ENCODE data around the gene GLB1L3. TPM values are rescaled to one million over a fixed set of nuclear protein-coding genes. Genes with fewer than 3 reads are reported as not detected.

GLB1L3 gene
- total RNA-seq, 1 experiment from 2014 or later, result not detected

GRCh38 chr11:134362192-134362901 lies 86.2 kb downstream of the GLB1L3 start:
- no peak for DNase-seq (ENCODE audit: low spot score)

DNA sequence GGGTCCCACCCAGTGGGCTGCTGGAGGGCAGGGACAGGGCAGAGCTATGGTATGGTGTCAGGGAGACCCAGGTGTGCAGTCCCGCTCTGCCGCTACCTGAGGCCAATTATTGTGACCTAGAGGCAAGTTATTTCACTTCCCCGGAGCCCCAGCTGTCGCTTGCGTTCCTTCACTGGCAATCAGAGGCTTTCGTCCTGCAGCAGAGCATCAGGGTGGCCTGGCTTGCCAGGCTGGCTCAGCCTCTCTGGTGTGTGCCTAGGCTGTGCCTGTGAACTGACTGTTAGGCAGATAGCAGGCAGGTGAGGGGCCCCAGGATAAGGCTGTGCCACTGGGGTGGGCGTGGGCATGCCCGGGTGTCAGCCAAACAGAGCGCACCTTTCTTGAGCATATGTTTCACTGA lies 87.0 kb downstream of the GLB1L3 start:
- no peak for DNase-seq (ENCODE audit: low spot score)

DNA sequence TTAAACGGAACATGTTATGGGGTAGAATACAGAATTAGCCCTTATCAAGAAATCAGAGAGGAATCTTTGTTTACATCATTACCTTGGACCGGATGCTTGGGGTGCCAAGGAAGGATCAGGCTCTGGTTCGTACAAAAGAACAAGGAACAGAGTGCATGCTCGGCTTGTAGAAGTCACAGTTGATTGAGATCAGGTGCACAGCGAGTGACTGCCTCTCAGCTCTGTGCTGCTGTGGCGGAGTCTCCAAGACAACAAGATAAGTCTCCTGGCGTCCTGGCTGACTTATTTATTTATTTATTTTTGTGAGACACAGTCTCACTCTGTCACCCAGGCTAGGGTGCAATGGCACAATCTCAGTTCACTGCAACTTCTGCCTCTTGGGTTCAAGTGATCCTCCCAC lies 87.4 kb downstream of the GLB1L3 start:
- no peak for DNase-seq (ENCODE audit: low spot score)

DNA sequence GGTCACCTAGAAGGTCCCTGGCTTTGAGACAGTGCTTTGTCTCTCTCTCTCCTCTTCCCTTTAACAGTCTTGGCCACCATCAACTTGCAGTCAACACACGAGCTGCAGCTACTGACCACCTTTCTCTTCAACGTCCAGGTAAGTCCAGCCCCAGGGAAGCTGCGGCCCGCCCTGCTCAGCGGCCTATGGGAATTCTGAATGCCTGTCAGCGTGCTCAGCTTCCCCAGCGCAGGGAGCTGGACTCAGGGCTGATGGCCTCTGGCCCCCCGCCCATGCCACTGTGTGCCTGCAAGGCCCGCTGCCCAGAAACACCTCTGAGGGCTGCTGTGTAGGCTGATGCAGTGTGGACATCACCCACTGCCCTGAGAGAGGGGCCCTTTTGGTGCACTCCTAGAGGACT lies 88.1 kb downstream of the GLB1L3 start:
- DNase-seq (ENCODE audit: low spot score), result no peak

GRCh38 chr11:134365011-134365925 lies 89.1 kb downstream of the GLB1L3 start:
- no peak for DNase-seq (ENCODE audit: low spot score)

GRCh38 chr11:134366254-134366653 lies 90.1 kb downstream of the GLB1L3 start:
- DNase-seq (ENCODE audit: low spot score), result no peak

DNA sequence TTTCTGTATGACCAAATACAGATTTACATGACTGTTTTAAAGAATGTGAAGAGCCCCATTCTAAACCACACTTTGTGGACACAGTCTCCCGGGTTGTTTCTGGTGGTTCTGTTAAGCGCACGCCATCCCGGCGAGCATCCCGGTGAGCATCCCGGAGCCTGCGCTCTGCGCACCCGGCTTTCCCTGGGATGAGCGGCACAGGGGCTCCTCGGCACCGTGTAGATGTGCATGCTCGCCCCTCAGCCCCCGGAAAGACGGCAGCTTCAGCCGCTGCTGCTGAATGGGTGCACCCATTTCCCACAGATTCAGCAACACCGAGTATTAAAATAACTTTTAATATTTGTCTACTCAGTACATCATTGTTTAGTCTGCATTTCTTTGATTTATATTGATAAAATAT lies 91.6 kb downstream of the GLB1L3 start:
- DNase-seq (ENCODE audit: low spot score), result no peak

Other genes with a start within 250 kb of the GLB1L3 start
- 43.0 and 47.2 TPM in 2 replicates for gene JAM3, start 207.3 kb upstream of the GLB1L3 start, total RNA-seq (2014; rRNA removed; shearing (Covaris generic))
- gene NCAPD3, start 52.4 kb upstream of the GLB1L3 start, total RNA-seq (2014; rRNA removed; shearing (Covaris generic)), result 16.8 and 20.1 TPM in 2 replicates
- 25.1 and 25.4 TPM in 2 replicates for gene VPS26B, start 51.7 kb upstream of the GLB1L3 start, total RNA-seq (2014; rRNA removed; shearing (Covaris generic))
- gene THYN1, start 23.0 kb upstream of the GLB1L3 start, total RNA-seq (2014; rRNA removed; shearing (Covaris generic)), result 46.6 and 49.3 TPM in 2 replicates
- 7.5 and 8.0 TPM in 2 replicates for gene ACAD8, start 22.8 kb upstream of the GLB1L3 start, total RNA-seq (2014; rRNA removed; shearing (Covaris generic))
- 4.7 and 6.0 TPM in 2 replicates for gene GLB1L2, start 55.6 kb downstream of the GLB1L3 start, total RNA-seq (2014; rRNA removed; shearing (Covaris generic))
- 4.8 and 4.9 TPM in 2 replicates for gene B3GAT1, start 135.9 kb downstream of the GLB1L3 start, total RNA-seq (2014; rRNA removed; shearing (Covaris generic))

Measured in A172 (cell line).